ENCODE data around the gene TRIM67.
"Not testable (repeated sequence)": the region's sequence is repeated elsewhere in the genome, so short reads cannot be mapped to it uniquely, and the experiment has no call there.

The TRIM67 gene

GRCh38 chr1:231209531-231209930 lies 47.7 kb downstream of the TRIM67 start:
- DNase-seq: no peak

- no peak for DNase-seq
Measured at GRCh38 chr1:231210126-231210525, 48.3 kb downstream of the TRIM67 start.

- DNase-seq: peak; percentile 91
Measured at GRCh38 chr1:231211005-231211857, 49.4 kb downstream of the TRIM67 start.

GRCh38 chr1:231212301-231212700 lies 50.4 kb downstream of the TRIM67 start:
- DNase-seq: not testable (repeated sequence)

- no peak for DNase-seq
Measured at GRCh38 chr1:231213831-231214573, 52.1 kb downstream of the TRIM67 start.

GRCh38 chr1:231214918-231215680 lies 53.2 kb downstream of the TRIM67 start:
- DNase-seq: no peak

- no peak for DNase-seq
Measured at GRCh38 chr1:231215681-231216385, 54.0 kb downstream of the TRIM67 start.

GRCh38 chr1:231216498-231216897 lies 54.6 kb downstream of the TRIM67 start:
- no peak for DNase-seq

- no peak for DNase-seq
Measured at GRCh38 chr1:231217056-231217455, 55.2 kb downstream of the TRIM67 start.

GRCh38 chr1:231218078-231218477 lies 56.2 kb downstream of the TRIM67 start:
- no peak for DNase-seq

- no peak for DNase-seq
Measured at GRCh38 chr1:231219422-231220401, 57.9 kb downstream of the TRIM67 start.

- DNase-seq: no peak
Measured at GRCh38 chr1:231220801-231221200, 58.9 kb downstream of the TRIM67 start.

- no peak for DNase-seq
Measured at GRCh38 chr1:231226156-231226555, 64.3 kb downstream of the TRIM67 start.

GRCh38 chr1:231231511-231231910 lies 69.7 kb downstream of the TRIM67 start:
- no peak for DNase-seq

- no peak for DNase-seq
Measured at GRCh38 chr1:231232870-231233734, 71.2 kb downstream of the TRIM67 start.

- no peak for DNase-seq
Measured at GRCh38 chr1:231233735-231234417, 72.0 kb downstream of the TRIM67 start.

- no peak for DNase-seq
Measured at GRCh38 chr1:231234506-231234905, 72.6 kb downstream of the TRIM67 start.

GRCh38 chr1:231235526-231236207 lies 73.8 kb downstream of the TRIM67 start:
- DNase-seq: no peak

- DNase-seq: no peak
Measured at GRCh38 chr1:231236208-231236591, 74.3 kb downstream of the TRIM67 start.
